HG03342 (cell line): ENCODE results near the gene DDR1.

ENCODE experiments used
- ATAC-seq: cut with Tn5 transposase; IDR thresholded peaks from one replicate; pipeline ENCODE4 v1.9.1; 2021; ENCODE audit warnings: mild to moderate bottlenecking, moderate library complexity; ENCODE audit not compliant: unreplicated experiment

Gene DDR1

GRCh38 chr6:30942338-30943060 lies 58.2 kb downstream of the DDR1 start:
- no peak for ATAC-seq

- no peak for ATAC-seq
Observed at GRCh38 chr6:30944051-30944450, 59.7 kb downstream of the DDR1 start.

GRCh38 chr6:30945281-30945680 lies 61.0 kb downstream of the DDR1 start:
- ATAC-seq = no peak

- ATAC-seq = no peak
Observed at GRCh38 chr6:30947231-30947630, 62.9 kb downstream of the DDR1 start.

- no peak for ATAC-seq
Observed at GRCh38 chr6:30948811-30949210, 64.5 kb downstream of the DDR1 start.
